HT1080 (cell line): ENCODE measurements around the gene KLHDC10. TPM values are rescaled to one million over a fixed set of nuclear protein-coding genes. Genes with fewer than 3 reads are reported as not detected.
"Not testable (repeated sequence)": the region's sequence is repeated elsewhere in the genome, so short reads cannot be mapped to it uniquely, and the experiment has no call there.

Experiments
- DNase-seq: peaks from one replicate; pipeline ENCODE4 v3.0.0-alpha.2; 2015; ENCODE audit warnings: low read depth
- total RNA-seq: library from RNA; depleted of rRNA; stranded (reverse); fragments of >200 nt; shearing (Covaris generic); gene quantifications from 2 replicates; pipeline ENCODE4 v1.2.3, GENCODE V29; 2014

Gene KLHDC10
- total RNA-seq, 1 experiment from 2014 or later = 13.1 TPM

GRCh38 chr7:130114776-130115175 is 44.4 kb downstream of the KLHDC10 start:
- DNase-seq = no peak

GRCh38 chr7:130118294-130118693 is 48.0 kb downstream of the KLHDC10 start:
- DNase-seq = no peak

DNA sequence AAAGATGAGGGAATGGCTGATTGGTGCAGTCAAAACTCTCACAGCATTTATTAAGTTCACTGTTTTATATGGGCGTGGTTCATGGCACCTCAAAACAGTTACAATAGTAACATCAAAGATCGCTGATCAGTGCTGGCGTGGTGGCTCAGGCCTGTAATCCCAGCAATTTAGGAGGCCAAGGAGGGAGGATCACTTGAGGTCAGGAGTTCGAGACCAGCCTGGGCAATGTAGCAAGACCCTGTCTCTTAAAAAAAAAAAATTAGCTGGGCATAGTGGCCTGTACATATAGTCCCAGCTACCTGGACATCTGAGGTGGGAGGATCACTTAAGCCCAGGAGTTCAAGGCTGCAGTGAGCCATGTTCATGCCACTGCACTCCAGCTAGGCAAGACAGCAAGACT is 48.5 kb downstream of the KLHDC10 start:
- DNase-seq = no peak

- DNase-seq = no peak
These were observed 53.2 kb downstream of the KLHDC10 start for GRCh38 chr7:130123501-130123900.

- DNase-seq = no peak
These were observed 54.4 kb downstream of the KLHDC10 start for GRCh38 chr7:130124711-130125110.

DNA sequence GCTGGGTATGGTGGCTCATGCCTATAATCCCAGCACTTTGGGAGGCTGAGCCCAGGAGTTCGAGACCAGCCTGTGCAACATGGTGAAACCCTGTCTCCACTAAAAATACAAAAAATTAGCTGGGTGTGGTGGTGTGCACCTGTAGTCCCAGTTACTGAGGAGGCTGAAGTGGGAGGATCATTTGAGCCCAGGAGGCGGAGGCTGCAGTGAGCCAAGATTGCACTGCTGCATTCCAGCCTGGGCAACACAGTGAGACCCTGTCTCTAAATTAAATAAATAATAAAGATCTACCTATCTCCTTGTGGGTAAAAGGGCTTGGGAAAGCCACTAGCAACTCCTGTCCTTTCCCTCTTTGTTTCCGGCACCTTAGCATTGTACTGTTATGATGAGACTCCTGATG is 56.5 kb downstream of the KLHDC10 start:
- DNase-seq = not testable (repeated sequence)

DNA sequence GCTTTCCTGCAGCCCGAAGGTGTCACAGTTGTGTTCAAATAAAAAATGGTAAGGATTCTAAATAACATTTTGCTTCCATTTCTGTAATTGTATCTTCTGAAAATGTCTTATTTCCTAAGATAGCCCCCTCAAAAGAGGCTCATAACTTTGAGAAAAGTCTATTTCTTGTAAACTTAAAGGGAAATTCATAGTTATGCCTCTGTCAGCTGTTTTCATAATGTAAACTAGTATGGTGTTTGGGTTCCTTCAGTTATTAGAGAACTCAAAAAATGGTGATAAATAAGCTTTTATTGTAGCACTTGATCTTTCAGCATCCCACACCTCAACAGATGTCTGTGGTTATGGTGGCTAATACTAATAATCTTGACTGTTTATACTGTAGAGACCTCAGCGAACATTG is 57.1 kb downstream of the KLHDC10 start:
- DNase-seq = no peak

- DNase-seq = no peak
These were observed 57.5 kb downstream of the KLHDC10 start for GRCh38 chr7:130127821-130128317.

- DNase-seq = no peak
These were observed 58.7 kb downstream of the KLHDC10 start for GRCh38 chr7:130129011-130129411.

DNA sequence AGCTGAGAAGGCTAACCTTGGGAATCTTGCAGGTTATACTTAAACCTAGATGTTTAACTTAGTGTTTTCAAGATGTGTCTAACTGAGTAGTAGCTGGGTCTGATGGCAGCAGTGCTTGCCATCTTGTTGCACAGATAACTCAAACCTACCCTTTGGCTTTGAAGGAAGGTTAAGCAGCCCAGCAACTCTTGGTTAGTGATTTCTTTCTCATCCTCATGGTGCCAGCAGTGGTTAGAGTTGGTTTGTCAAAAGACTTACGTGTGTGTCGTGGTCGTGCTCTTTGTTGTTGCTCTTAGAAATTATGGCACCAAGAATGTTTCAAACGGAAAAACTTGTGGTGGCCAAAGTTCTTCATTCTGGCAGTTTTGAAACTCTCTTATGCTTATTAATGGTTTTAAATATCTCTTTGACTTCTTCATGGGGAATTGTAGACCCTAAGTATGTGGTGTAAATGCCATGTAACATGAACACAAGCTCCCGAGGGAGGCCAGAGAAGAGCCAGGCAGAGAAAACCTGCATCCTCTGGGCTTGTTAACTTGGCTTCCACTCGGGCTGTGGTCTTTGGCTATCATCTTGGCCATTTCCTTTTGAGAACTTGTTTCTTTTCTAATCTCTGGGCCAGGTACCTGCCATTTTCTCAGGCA is 61.0 kb downstream of the KLHDC10 start:
- DNase-seq = no peak

DNA sequence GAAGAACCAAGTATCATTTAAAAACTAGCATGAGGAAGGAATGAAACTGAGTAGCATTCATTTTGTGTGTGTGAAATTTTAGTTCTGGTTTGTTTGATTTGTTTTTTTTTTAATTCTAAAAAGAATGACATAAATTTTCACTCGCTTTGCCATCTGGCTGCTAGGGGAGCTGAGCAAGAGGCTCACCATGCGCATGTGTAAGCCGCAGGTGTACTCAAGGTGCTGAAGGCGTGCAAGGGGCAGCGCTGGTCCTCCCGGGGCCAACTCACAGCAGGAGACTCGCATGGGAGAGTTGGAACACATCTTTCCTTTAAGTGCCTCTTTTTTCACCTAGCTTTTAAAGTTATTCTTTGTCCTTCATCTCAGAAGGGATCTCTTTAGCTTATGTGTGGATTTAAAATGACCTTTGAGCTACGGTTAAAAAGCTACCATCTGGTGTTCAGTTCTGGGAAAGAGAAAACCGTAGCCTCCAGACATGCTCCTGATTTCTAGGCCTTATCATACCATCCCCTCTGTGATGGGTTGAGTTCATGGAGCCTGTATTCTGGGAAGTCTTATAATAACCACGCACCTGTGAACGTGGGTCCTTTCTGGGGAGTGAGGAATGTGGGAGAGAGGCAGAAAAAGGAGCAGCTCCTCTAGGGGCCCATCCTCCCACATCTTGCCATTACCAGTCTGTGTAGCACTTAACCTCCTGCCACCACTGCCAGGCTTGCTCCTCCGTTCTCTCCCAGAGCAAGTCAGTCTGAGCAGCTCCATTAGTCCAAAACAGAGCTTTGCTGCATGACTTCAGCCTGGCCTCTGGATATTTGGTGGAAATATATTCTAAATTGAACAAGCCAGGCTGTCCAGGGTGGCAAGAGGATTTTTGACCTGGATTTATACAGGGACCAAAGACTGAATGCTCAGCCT is 61.9 kb downstream of the KLHDC10 start:
- no peak for DNase-seq

GRCh38 chr7:130133029-130133782 is 62.9 kb downstream of the KLHDC10 start:
- DNase-seq = no peak

- no peak for DNase-seq
These were observed 63.8 kb downstream of the KLHDC10 start for GRCh38 chr7:130134106-130134636.

- DNase-seq = no peak
These were observed 64.4 kb downstream of the KLHDC10 start for GRCh38 chr7:130134726-130135125.

- peak; percentile 19 for DNase-seq
These were observed 65.2 kb downstream of the KLHDC10 start for GRCh38 chr7:130135208-130136205.

DNA sequence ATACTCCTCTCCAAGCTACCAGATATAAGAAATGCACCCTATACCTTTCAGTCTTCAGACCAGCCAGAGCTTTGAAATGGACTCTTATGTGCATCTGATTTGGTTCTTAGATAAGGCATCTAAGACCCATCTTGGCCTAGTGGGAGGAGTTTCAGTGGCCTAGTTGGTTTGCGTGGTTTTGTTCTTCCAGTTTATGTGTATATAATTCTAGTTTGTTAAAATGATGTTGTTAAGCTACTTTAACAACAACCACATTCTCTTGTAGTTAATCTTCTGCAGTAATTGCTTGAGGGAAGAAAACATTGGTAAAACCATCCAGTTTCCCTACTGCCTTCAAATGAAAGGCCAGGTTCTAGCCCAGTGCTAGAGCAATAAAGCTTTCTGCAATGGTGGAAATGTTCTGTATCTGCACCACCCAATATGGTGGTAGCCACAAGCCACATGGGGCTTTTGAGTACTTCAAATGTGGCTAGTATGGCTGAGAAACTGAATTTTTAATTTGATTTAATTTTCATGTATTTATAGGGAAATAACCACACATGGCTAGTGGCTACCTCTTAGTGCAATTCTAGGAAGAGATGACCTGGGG is 66.3 kb downstream of the KLHDC10 start:
- no peak for DNase-seq

- no peak for DNase-seq
These were observed 66.9 kb downstream of the KLHDC10 start for GRCh38 chr7:130137207-130137606.

DNA sequence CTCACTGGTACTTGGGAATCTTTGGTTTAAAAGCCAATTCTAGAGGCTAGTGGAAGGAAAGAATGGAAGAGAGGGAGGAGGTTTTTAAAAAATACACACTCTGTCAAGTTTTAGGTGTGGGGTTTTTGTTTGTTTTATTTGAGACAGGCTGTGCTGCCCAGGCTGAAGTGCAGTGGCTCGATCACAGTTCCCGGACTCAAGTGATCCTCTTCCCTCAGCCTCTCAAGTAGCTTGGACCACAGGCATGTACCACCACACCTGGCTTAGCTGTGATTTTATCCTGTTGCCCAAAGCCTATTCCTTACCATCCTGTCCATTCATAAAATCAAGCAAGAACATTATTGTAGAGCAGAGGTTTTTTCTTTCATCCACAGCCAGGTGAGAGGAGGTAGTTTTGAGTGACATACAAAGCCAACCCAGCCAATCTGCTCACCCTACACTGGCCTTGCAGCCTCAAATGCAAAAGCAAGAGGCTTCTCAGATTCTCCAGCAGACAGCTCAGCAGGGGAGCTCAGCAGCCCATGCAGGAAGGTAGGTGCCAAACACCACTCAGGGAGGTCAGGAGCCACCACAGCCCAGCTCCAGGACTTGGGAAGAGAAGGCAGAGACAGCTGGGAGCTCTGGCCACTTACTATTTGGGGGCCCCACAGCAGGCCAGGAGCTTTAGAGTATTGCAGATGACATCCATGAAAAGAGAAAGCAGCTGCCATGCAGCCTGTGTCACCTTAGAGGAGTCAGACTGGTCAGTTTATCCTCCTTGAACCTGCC is 69.0 kb downstream of the KLHDC10 start:
- no peak for DNase-seq

DNA sequence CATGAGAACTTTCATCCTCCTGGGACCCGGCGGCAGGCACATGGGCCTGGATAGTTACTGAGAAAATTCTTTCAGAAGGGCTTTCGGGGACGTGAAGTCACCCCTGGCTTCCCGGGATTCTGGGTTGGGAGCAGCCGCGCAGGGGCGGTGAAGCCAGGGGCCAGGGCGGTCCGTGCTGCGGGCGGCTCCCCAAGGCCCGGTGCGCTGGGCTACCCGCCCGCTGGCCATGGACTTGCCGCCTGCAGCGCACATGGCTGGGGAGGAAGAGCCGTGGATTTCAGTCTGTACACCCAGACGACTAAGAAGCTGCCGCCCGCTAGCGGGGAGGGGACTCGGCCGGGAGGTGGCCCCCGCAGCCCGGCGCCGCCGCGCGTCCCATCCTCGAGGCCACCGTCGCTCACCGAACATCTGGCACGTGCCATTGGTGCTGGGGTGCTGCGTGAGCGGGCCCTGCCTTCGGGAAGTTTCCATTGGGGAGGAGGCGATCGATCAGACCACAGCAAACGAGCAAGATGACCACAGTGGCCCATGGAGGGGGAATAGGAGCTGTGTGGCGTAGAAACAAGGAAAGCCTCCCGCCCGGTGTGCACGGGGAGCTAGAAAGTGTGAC is 70.3 kb downstream of the KLHDC10 start:
- no peak for DNase-seq
